NOMO-1 treated with DMSO at 0.1 percent for 48 hours (cell line): Measurements from ENCODE around the gene SYT1.

Source experiments
- DNase-seq: peaks from one replicate; lab custom pipeline; 2025; ENCODE audit not compliant: unreplicated experiment; lab: John Stamatoyannopoulos, UW

The SYT1 gene

DNA sequence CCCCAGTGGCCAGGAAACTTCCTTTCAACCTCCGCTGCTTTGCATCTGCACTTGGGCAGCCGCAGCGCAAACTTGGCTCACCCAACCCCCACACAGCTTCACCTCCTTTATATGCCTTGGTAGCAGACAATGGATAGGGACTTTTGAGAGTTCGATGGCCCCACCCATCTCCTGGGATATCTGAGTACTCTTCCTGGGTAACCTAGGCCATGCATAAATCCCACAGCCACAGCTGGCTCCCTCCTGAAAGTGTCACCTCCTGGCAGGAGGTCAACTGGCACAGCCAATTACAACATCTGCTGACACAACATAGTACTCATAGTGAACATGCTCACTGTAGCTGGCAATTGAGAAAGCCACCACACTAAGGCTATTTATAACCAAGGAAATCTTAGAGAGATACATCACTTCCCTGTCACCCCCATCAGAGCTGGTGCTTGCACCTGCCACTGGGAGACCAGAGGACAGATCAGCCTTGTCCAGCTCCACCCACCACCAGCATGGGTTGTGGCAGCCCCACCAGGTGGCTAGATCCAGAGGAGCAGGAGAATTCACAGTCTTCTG is 410.0 kb downstream of the SYT1 start:
- no peak for DNase-seq

DNA sequence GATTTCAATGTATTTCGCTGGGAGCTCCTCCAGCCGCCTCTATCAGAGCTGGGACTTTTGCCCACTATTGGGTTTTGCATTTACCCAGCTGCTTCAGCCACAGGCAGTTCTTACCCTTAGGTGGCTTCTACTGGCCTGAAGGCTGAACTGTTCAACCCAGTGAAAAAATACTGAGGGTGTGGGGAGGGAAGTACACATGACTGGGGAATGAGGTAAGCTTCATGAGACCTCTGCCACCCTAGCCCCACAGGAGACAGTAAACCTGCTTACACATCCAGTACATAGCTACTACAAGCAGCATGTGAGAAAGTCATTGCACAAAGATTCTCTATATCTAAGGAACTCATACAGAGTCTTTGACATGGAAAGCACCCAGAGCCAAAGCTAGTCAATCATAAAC is 411.1 kb downstream of the SYT1 start:
- DNase-seq = no peak

DNA sequence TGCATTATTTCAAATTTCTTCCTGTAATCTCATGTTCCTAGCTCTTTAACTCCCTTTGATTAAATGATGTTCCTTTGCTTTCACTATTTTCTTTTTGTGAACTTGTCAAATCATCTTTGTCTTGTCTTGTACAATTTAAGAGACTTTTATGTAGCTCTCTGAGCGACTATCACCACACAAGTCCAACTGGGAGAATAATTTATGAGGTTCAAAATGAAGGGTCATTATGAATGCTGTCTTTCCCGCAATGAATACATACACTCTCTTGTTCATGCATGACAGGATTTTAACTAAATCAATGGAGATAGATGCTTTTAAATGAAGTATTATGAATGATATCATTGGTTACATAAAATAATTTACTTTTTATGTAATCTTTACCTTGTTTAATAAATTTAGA is 418.8 kb downstream of the SYT1 start:
- no peak for DNase-seq

DNA sequence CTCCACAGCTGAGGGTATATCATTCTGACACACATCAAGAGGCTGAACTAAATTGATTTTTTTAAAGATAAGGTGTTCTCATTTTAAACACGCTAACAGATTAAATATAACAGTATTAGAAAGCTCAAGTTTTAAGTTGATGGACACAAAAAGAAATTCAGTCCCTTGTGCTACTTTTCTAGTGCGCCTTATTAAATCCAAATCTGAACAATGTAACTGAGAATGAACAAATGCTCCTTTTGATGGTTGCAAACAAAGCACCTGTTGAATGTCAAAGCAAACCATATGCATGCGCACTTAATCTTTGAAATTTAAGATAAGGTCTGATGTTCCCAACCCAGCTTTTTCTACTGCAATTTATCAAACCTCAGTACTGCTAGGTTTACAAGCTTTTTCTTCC is 424.3 kb downstream of the SYT1 start:
- DNase-seq = no peak

DNA sequence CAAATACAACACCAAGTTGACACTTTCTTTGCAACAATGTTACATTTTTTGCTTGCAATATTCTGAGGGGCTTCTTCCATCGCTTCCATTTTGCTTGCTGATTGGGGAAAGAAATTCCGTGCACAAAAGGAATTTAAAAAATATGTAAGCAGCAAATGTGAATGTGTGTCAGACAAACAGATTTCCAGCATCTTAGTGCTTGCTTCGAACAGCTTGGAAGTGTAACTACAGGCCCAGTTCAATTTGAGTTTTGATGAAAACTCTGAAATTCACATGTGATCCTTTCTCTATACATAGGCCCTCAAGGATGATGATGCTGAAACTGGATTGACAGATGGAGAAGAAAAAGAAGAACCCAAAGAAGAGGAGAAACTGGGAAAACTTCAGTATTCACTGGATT is 427.1 kb downstream of the SYT1 start:
- DNase-seq = no peak

DNA sequence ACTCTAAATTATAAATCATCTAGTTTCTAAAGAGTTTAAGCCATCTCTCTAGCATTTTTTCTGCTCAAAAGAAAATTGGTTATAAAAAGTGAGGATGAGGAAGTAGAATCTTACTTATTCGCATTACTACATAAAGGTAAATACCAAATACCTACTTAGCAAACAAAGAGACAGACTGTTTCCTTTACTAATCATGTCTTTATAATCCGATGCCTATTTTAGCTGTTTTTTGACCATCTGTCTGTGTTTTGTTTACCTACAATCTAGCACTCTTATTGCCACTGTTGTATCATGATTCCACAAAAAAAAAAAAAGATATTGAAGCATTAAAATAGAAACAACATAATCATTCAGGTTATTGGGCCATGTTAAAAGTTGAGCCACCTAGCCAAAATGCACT is 430.0 kb downstream of the SYT1 start:
- DNase-seq = no peak

DNA sequence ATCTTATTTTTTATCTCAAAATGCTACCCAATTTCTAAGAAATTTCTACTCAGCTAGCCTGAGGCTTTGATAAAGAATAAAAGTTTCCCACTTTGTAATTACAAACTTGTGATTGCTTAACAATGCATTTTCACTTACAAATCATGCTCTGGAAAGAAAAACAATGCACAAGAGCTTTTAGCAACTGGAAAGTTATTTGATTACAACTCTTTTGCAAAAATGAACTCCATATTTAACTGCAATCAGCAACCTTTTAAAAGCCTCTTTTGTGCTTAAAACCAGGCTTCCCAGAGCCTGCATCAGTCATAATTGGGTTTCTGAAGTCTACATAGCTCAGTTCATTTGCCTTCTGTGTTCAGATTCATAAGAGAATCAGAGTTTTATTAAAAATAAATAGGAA is 431.0 kb downstream of the SYT1 start:
- DNase-seq = no peak

DNA sequence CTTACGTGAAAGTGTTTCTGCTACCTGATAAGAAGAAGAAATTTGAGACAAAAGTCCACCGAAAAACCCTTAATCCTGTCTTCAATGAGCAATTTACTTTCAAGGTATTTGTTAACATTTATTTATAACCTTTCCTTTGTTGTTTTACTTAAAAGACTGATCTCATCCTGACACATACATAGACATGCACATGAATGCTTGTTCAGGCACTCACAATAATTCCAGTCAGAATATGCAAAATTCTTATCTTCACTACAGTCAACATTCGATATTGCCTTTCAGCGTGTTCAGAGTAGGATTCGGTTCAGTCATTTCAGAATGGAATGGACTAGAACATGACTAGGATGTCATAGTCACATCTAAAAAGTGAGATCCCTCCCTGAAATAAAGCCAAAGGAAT is 431.6 kb downstream of the SYT1 start:
- DNase-seq = no peak

DNA sequence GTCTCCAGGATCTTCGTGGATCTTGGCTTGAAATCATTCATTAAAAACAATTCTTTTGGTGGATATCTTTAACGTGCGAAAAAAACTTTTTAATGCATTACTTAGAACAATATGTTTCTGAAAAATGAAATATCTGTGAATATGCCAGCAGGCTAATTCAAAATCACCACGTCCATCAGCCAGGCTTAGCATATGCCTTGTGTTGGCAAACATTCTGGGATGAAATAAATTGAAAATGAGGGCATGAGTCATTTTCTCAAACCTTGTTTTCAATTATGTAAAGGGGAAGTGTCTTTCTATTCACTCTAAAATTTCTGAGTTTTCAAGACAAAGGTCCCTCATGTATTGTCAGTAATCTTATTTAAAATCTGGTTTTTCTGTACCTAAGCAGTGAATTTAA is 432.3 kb downstream of the SYT1 start:
- DNase-seq = no peak

DNA sequence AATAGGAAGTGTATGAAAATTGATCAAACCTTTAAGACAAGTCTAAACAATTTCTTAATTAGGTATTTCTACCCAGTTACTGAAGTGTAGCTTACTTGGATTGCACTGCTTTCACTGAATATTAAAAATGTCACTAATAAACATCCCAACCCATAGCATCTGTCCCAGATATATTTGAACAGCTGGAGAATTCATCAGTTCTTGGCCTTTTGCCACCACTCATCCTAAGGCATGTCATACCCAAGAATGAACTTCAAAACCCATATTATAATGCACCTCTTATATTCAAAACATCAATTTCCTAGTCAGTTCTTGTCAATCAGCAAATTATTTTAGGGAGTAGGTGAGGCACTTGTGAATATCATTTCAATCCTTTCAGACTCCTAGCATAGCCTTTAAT is 433.9 kb downstream of the SYT1 start:
- DNase-seq = no peak

DNA sequence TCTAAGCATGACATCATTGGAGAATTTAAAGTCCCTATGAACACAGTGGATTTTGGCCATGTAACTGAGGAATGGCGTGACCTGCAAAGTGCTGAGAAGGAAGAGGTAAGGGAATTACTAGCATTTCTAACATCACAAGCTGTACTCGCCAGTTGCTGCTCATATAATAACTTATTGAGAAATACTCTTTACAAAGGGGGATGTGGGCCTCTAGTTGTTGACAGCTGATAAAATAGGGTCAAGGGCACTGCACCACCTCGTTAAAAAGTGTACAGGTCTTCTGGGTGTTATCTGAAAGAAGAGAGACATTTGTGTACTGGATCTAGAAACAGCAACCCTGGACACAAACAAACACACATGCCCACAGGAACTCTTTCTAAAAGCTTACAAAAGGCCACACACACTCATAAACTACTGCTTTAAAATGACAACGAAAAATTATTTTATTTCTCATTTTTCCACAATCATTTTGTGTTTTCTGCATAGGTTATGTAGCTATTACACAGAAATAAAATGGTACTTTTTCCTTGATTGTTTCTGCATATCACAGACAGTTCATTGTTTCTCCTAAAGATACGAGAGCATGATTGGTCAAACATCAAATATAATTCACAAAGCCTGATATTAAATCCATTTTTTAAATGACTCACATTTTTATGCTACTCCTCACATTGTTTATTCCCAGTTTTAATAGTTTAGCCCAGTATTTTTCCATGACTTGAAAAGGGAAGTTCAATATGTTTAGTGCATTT is 435.0 kb downstream of the SYT1 start:
- DNase-seq = no peak

DNA sequence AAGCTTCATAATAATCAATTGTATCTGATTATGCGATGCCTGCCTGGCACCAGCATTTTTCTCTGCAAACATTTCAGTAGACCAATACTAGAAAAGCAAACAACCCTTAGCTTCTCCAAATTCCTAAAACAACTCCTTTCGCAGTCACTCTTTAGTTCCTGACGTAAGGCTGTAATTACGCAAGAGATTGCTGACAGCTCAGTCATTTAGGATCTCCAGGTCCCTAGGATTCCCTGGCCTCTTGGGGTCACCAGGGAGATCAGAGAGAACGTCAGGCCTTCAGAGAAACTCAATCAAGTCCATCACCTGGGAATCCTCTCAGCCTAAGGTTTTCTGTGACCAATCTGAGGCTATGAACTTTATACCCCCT is 435.6 kb downstream of the SYT1 start:
- no peak for DNase-seq

DNA sequence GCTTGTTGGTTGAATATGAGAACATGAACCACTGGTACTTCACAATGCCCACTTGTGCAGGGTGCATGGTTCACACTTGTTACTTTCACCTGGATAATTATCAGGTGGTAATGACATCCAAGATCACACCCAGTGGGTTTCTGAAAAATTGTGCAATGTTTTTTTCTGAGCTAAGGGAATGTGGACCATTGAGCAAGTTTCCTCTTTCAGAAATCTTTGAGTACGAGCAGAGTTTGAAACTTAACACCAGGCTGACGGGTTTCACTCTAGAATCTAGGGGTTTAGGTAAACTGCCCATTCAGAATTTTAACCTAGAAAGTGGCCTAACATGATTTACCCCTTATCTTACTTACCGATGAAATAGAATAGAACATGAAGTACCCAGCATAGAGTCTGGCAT is 436.6 kb downstream of the SYT1 start:
- DNase-seq = no peak

DNA sequence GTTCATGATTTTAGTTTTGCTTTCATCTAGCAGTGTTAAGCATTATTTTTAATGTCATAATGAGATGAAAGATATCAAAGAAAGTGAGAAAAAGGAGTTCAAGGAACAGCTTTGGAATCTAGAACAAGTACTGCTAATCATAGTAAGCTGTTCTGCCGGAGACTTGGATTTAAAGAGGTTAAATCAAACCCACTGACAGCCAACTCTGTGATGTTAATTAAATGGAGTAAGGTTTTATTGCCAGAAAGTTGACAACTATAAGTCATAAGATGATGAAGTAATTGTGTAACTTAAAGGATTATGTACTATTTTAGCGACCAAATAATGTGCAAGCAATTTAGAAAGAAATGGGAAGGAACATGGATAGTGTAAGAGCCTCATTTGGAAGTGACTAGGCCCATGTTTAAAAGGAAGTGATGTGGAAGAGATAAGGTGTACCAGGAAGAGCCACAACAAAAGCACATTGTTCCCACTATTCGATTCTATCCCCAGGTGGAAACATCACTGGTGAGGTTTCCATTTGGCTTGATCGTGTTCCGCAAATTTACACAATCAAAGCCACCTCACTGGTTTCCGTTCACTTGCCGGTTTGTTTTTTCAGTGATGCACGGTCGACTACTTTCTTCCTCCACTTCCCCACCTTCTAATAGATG is 437.7 kb downstream of the SYT1 start:
- no peak for DNase-seq

DNA sequence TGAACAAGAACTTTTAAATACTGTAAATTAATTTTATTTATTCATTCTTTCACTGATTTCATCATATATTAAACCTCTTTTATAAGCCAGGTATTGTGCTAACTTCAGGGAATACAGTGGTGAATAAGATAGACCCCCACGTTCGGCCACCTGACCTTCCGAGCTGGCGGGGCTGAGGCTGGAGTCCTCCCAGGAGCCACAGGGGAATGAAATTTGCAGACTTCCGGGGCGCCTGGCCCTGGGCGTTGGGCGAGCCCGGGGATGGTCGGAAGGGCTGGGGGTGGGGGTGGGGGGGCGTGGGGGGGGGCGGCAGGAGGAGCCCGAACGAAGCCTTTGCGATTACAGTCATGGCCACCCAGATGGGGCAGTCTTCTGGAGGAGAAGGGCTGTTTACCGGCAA is 442.8 kb downstream of the SYT1 start:
- no peak for DNase-seq

DNA sequence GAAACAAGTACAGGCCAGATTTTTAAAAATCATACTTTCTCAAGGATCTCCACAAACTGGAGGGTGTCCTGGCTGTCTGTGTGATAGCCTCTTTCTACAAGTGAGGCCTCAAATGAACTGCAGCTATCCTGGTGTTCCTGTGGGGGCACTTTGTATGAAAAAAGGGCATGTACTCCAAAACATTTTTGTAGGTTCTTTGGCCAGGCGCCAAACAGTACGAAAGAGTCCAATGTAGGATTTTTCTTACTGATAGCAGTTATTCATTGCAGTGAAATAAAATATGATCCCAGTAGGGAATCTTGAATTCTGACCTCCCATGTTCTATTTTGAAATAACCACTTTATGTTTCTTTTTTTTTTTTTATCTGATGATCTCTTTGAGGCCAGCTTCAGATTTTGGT is 444.5 kb downstream of the SYT1 start:
- no peak for DNase-seq

DNA sequence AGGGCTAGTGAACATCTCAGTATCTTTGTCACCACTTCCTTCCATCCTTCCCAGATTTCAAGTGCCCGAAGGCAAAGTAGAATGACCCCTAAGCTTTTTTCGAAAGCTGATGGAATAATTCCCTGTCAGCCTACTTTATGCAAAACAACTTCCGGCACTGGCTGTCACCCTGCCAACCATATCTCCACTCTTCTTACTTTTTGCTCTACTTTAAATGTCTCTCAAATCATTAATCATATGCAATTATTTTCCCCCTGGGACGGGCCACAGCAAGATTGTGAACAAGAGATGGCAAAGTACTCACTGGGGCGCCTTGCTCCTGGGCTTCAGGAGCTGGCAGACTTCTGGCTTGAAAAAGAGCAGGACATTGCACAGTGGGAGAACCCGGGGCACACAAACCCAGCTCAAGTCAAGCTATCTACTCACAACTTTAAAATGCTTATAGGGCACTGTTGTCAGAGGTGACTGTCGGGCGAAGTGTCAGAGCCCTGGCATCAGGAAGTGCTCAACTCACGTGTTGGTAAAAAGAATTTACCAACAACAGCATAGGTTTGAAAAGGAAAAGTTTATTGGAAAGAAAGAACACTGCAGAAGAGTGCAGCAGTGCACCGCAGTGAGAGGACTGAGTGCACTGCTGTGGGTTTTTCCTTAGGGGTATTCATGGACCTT is 452.7 kb downstream of the SYT1 start:
- DNase-seq = no peak

DNA sequence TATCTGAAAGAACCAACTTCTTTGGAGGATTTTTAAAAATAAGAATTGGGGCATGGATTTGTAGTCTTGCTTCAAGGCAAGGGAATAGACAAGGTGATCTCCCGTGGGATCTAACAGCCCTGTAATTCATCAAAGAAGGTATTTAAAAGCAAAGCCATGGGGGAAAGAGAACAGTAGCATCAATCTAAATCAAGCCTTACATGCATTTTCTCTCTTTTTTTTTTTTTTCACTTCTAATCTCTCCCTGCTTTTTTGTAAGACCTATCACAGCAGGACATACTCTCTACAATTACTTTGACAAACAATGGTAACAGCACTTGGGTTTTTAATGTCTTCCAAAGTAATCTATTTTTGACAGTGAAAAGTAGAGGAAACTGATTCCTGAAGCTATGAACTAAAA is 458.3 kb downstream of the SYT1 start:
- no peak for DNase-seq

DNA sequence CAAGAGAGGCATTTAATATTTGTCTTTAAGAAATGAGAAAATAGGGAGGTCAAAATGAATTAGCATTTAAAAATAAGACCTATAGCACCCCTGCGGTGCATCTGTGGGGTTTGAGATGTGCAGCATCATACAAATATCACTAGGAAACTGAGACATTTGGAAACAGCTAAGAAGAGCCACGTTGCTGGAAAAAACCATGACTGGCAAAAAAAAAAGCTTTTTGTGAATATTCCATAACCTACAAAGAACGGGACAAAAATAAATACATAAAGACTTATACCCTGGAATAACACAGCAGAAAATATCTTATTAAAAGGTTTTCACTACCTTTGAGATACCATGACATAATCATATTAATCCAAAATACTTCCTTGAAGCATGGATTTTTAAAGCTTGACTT is 460.0 kb downstream of the SYT1 start:
- no peak for DNase-seq

DNA sequence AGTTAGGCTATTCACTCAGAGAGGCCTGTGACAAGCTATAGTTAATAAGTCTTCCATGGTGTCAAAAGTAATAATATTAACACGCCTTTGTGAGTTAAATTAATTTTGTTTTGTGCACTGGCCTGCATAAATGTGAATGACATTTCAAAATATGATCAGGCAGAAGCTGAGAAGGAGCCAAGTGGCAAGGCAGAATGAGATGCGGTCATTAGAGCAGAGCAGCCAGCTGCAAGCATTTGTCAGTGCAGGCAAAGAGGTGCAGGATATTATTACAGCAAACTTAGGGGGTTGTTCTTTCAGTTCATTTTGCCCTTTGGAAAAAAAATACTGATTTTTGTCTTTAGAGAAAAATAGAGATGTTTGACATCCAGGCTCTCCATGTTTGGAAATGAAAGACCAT is 461.6 kb downstream of the SYT1 start:
- no peak for DNase-seq

DNA sequence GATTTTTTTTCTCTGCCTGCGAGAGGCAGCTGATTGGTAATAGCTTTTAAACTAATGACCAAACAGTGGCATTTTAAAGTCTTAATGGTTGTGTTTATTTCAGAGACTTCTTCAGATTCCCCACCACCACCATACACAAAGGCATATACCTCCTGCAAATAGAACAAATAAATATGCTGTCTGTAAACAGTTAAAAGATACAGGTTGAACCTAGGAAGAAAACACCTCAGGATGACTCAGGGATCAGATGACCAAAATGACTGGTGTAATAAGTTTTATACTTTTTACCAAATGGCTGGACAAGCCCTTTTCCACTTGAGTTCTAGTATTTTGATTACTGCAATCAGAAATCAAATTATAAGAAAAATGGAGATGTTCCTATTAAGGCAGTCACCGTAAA is 462.1 kb downstream of the SYT1 start:
- no peak for DNase-seq

DNA sequence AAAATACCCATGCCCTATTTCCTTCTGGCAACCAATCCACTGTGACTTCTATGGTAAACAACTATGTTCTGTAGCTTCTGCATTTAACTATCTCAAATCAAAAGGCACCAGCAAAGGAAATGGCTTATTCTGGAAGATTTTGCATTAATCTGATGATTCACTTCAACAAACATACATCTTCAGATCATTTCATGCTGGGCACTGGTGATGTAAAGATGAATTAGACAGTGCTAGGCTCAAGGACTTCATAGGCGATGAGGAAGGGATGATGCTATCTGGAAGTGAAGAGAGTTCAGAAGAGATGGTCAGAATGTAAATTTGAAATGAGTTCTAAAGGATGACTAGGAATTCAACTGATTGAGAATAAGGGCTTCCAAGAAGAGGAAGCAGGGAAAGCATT is 462.9 kb downstream of the SYT1 start:
- no peak for DNase-seq
